HepG2 (cell line): ENCODE data around the gene CASP5. TPM values are rescaled to one million over a fixed set of nuclear protein-coding genes. Genes with fewer than 3 reads are reported as not detected.

ENCODE experiments used
- ARID5B ChIP-seq: IDR thresholded peaks from 2 replicates; pipeline ENCODE4 v1.4.0; 2020; ENCODE audit warnings: mild to moderate bottlenecking, missing genetic modification reagents
- ATF7-NPFF ChIP-seq: sonication (generic); formaldehyde crosslinking; IDR thresholded peaks from 2 replicates; pipeline ENCODE4 v1.8.1; 2023; ENCODE audit warnings: mild to moderate bottlenecking, low read depth, missing genetic modification reagents, moderate library complexity
- BATF2 ChIP-seq: sonication (generic); formaldehyde crosslinking; IDR thresholded peaks from 2 replicates; pipeline ENCODE4 v1.8.0; 2022; ENCODE audit warnings: mild to moderate bottlenecking, missing genetic modification reagents, moderate library complexity
- CBX1 ChIP-seq: IDR thresholded peaks from one replicate; pipeline ENCODE4 v1.6.1; 2016; ENCODE audit warnings: antibody characterized with exemption, low read depth
- CC2D1A ChIP-seq: sonication (generic); formaldehyde crosslinking; IDR thresholded peaks from 2 replicates; pipeline ENCODE4 v1.8.1; 2023; ENCODE audit warnings: mild to moderate bottlenecking, missing genetic modification reagents
- CREB3 ChIP-seq: sonication (generic); formaldehyde crosslinking; IDR thresholded peaks from 2 replicates; pipeline ENCODE4 v1.5.0; 2020; ENCODE audit warnings: missing genetic modification reagents
- ISX ChIP-seq: sonication (generic); formaldehyde crosslinking; conservative IDR thresholded peaks from 2 replicates; pipeline ENCODE4 v1.5.0; 2020; ENCODE audit warnings: missing genetic modification reagents
- MBD4 ChIP-seq: IDR thresholded peaks from 2 replicates; pipeline ENCODE4 v1.6.1; 2012; ENCODE audit warnings: low read length, inconsistent platforms, borderline replicate concordance
- MLLT10 ChIP-seq: sonication (generic); formaldehyde crosslinking; IDR thresholded peaks from 2 replicates; pipeline ENCODE4 v1.4.0; 2020; ENCODE audit warnings: missing genetic modification reagents
- NCOA2 ChIP-seq: sonication (generic); formaldehyde crosslinking; IDR thresholded peaks from 2 replicates; pipeline ENCODE4 v1.8.0; 2022; ENCODE audit warnings: inconsistent platforms
- NFYB ChIP-seq: sonication (generic); formaldehyde crosslinking; IDR thresholded peaks from 2 replicates; pipeline ENCODE4 v1.4.0; 2020; ENCODE audit warnings: missing genetic modification reagents
- RFX5 ChIP-seq: IDR thresholded peaks from 2 replicates; pipeline ENCODE4 v1.6.1; 2011; ENCODE audit warnings: low read depth, low read length, improper control_type of control experiment
- RFXAP ChIP-seq: sonication (generic); formaldehyde crosslinking; IDR thresholded peaks from 2 replicates; pipeline ENCODE4 v1.4.0; 2020; ENCODE audit warnings: missing genetic modification reagents, borderline replicate concordance
- SAFB2 ChIP-seq: sonication (generic); formaldehyde crosslinking; IDR thresholded peaks from 2 replicates; pipeline ENCODE4 v1.5.1; 2020; ENCODE audit warnings: missing genetic modification reagents, low read depth, mild to moderate bottlenecking, borderline replicate concordance
- ZBTB2 ChIP-seq: sonication (generic); formaldehyde crosslinking; IDR thresholded peaks from 2 replicates; pipeline ENCODE4 v1.8.0; 2022; ENCODE audit warnings: low read depth, missing genetic modification reagents
- ZBTB38 ChIP-seq: sonication (generic); formaldehyde crosslinking; IDR thresholded peaks from 2 replicates; pipeline ENCODE4 v1.5.1; 2020; ENCODE audit warnings: mild to moderate bottlenecking, missing genetic modification reagents
- ZKSCAN8 ChIP-seq: IDR thresholded peaks from 2 replicates; pipeline ENCODE4 v1.6.1; 2016; ENCODE audit warnings: borderline replicate concordance, missing genetic modification reagents, missing compliant biosample characterization
- ZNF260 ChIP-seq: sonication (generic); formaldehyde crosslinking; IDR thresholded peaks from 2 replicates; pipeline ENCODE4 v1.4.0; 2020; ENCODE audit warnings: missing genetic modification reagents, low read depth, mild to moderate bottlenecking, borderline replicate concordance
- ZNF644 ChIP-seq: IDR thresholded peaks from 2 replicates; pipeline ENCODE4 v1.6.1; 2016; ENCODE audit warnings: low read depth
- ZNF770 ChIP-seq: sonication (generic); formaldehyde crosslinking; IDR thresholded peaks from 2 replicates; pipeline ENCODE4 v1.5.0; 2020; ENCODE audit warnings: mild to moderate bottlenecking, missing genetic modification reagents
- ZZZ3 ChIP-seq: sonication (generic); formaldehyde crosslinking; IDR thresholded peaks from 2 replicates; pipeline ENCODE4 v1.4.0; 2020; ENCODE audit warnings: missing genetic modification reagents, mild to moderate bottlenecking, borderline replicate concordance
- polyA plus RNA-seq, 8 experiments: library from polyadenylated mRNA; depleted of rRNA in 3 of 8; stranded (reverse) in 7 of 8; unstranded in 1 of 8; fragments of >200 nt; fragmentation: Illumina TruSeq in 4 of 8; extraction: Trizol in 4 of 8; gene quantifications; 2 replicates each; pipeline versions ENCODE4 v1.2.1 to v1.2.3, GENCODE V29; 2011 to 2016; ENCODE audit warnings: low read depth in 4 of 8, missing spikeins in 1 of 8, mixed read lengths in 1 of 8; ENCODE audit not compliant: insufficient read depth in 1 of 8
- total RNA-seq, 5 experiments: library from RNA; depleted of rRNA; stranded (reverse); fragments of >200 nt; fragmentation: Illumina TruSeq; extraction: Trizol; gene quantifications; 2 replicates each; pipeline ENCODE4 v1.2.3, GENCODE V29; 2016; ENCODE audit warnings: low read depth in 1 of 5

CASP5 gene
- total and polyA plus RNA-seq, 2 of the 13 experiments (the other 11 are each of a cell fraction or from before 2014, with no cell fraction given): not detected

GRCh38 chr11:104968856-104969776, 53.9 kb downstream of the CASP5 start (continued):
- TF ChIP-seq BATF2 (CRISPR knock-in tag): no peak
- TF ChIP-seq MLLT10 (CRISPR knock-in tag): no peak
- no peak for TF ChIP-seq CBX1
- TF ChIP-seq RFX5: no peak
- no peak for TF ChIP-seq ZBTB2 (CRISPR knock-in tag)
- TF ChIP-seq SAFB2 (CRISPR knock-in tag): no peak
- TF ChIP-seq NCOA2 (CRISPR knock-in tag): no peak
- no peak for TF ChIP-seq ZBTB38 (CRISPR knock-in tag)
- TF ChIP-seq MBD4: no peak
- no peak for TF ChIP-seq RFXAP (CRISPR knock-in tag)
- TF ChIP-seq ZZZ3 (CRISPR knock-in tag): no peak
- TF ChIP-seq ISX (CRISPR knock-in tag): no peak
- peak; percentile 22; the same call in 1 of the 2 replicates for TF ChIP-seq ZNF770 (CRISPR knock-in tag)
- no peak for TF ChIP-seq ATF7-NPFF (CRISPR knock-in tag)
- TF ChIP-seq ARID5B (CRISPR knock-in tag): peak; percentile 3; the same call in 1 of the 2 replicates
- TF ChIP-seq ZNF260 (CRISPR knock-in tag): no peak
- no peak for TF ChIP-seq ZKSCAN8 (CRISPR knock-in tag)
- TF ChIP-seq NFYB: no peak
- TF ChIP-seq ZNF644 (CRISPR knock-in tag): peak; percentile 6; the same call in 1 of the 2 replicates
- TF ChIP-seq CC2D1A: no peak
- no peak for TF ChIP-seq CREB3
